AG04449 (cell line): ENCODE data around the gene ARPC4.
A peak's percentile ranks its signal among the peaks of the same experiment; 100 is the strongest.

ENCODE experiments used
- CTCF ChIA-PET: fragments of 350-600 bp; formaldehyde crosslinking; extraction: SDS; loops from one replicate; lab custom pipeline; 2021; ENCODE audit warnings: antibody characterized with exemption; lab: Yijun Ruan, JAX
- POLR2A ChIA-PET: fragments of 400-600, 350-600 bp; formaldehyde crosslinking; extraction: SDS; loops from one replicate; lab custom pipeline; 2020; ENCODE audit warnings: antibody characterized with exemption, inconsistent platforms; lab: Yijun Ruan, JAX
- DNase-seq: peaks from one replicate; pipeline ENCODE4 v3.0.0-alpha.2; 2010; ENCODE audit warnings: low read depth, low spot score
- H3K4me3 ChIP-seq: 2 replicates; pipeline ENCODE4 v1.5.1; 2011; ENCODE audit warnings: low read depth, mild to moderate bottlenecking, control low read depth, low read length
- TF ChIP-seq, protein P1 (sequence below): IDR thresholded peaks from one replicate; pipeline ENCODE4 v1.5.1; 2011; ENCODE audit warnings: mild to moderate bottlenecking, moderate library complexity, low read length, control low read depth, inconsistent platforms; ENCODE audit not compliant: insufficient read depth; ENCODE audit errors: missing control alignments

ARPC4 gene

DNA sequence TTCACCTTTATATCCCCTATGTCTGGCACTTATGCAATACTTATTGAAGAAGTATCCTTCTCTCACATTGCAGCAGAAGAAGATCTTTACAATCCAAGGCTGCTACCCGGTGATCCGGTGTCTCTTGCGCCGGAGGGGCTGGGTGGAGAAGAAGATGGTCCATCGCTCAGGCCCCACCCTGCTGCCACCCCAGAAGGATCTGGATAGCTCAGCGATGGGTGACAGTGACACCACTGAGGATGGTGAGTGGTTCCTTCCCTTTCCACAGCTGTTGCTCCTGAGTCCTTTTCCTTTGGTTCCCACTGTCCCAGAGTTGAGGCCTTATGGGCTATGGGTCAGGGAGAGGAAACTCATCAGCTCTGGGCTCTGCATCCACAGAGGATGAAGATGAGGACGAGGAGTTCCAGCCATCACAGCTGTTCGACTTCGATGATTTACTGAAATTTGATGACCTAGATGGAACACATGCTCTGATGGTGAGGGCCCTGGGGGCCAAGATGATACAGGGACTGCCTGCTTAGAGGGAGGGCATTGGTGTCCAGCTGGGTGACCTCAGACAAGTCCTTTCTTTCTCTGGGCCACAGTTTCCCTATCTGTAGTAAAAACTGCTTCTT lies 20.1 kb downstream of the ARPC4 start:
- H3K4me3 ChIP-seq = no peak overlapping the region
- TF ChIP-seq, protein P1, sequence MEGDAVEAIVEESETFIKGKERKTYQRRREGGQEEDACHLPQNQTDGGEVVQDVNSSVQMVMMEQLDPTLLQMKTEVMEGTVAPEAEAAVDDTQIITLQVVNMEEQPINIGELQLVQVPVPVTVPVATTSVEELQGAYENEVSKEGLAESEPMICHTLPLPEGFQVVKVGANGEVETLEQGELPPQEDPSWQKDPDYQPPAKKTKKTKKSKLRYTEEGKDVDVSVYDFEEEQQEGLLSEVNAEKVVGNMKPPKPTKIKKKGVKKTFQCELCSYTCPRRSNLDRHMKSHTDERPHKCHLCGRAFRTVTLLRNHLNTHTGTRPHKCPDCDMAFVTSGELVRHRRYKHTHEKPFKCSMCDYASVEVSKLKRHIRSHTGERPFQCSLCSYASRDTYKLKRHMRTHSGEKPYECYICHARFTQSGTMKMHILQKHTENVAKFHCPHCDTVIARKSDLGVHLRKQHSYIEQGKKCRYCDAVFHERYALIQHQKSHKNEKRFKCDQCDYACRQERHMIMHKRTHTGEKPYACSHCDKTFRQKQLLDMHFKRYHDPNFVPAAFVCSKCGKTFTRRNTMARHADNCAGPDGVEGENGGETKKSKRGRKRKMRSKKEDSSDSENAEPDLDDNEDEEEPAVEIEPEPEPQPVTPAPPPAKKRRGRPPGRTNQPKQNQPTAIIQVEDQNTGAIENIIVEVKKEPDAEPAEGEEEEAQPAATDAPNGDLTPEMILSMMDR = no peak
- POLR2A ChIA-PET = no interaction called here
- no peak for DNase-seq
- CTCF ChIA-PET = interaction anchor here (0.5 to 2.1 kb wide), 5 partner anchors 13 to 380 kb away, joined by 3 to 6 read pairs (median 3); no protein-coding TSS in a partner anchor

DNA sequence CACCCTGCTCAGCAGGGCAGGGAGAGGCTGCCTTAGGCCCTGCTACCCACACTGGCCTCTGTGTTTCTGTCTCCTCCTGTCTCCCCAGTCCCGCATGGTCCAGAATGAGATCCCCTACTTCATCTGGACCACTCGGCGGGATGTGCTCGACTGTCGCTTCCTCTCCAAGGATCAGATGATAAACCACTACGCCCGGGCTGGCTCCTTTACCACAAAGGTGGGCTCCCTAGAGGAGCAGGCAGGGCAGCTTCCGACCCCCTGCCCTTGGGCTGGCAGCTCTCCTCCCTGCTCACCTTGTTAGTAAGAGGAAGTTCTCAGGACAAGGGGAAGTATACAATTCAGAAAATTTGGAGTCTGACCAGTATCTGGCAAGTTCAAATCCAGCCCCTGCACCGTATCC lies 23.1 kb downstream of the ARPC4 start:
- ChIA-PET POLR2A (no interaction called here), CTCF (no interaction called here)
- no peak for DNase-seq
- TF ChIP-seq, protein P1 = no peak
- H3K4me3 ChIP-seq = no peak overlapping the region

DNA sequence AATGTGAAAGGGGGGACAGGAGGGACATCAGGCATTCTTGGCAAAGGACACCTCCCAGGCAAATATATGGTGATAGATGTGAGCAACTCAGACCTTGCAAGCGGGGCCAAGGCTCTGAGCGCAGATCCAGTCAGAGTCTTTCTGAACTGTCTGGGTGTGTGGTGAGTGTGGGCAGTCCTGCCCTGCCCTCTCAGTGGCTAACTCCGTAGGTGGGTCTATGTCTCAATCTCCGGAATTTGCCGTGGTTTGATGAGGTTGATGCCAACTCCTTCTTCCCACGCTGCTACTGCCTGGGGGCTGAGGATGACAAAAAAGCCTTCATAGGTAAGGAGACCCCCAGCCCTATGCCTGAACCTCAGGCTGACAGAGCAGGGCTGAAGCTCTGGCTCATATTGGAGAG lies 24.6 kb downstream of the ARPC4 start:
- no peak overlapping the region for H3K4me3 ChIP-seq
- no peak for DNase-seq
- POLR2A ChIA-PET = no interaction called here
- CTCF ChIA-PET = no interaction called here
- TF ChIP-seq, protein P1 = no peak

DNA sequence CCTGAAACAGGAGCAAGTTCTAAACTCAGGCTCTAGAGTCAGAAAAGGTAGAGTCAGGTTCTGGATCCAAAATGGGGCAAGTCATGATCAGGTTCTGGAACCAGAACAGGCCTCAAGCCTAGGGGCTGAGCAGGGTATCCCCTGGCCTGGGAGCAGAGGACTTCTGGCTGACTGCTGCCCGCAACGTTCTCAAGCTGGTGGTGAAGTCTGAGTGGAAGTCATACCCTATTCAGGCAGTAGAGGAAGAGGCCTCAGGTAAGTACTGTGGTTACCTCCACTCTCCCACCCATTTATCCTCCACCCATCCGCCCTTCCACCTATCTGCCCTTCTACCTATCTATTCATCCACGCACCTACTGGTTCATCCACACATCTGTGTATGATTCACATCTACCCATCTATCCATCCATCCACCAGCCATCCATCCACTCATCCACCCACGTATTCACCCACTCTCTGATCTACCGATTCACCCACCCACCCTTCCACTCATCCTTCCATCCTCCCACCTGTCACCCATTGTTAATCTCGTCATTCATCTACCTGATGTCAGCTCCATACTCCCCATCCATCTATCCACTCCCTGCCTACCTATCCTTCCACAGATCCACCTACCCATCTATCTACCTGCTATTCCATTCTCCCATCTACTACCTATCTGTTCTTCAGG lies 25.9 kb downstream of the ARPC4 start:
- TF ChIP-seq, protein P1 = no peak
- H3K4me3 ChIP-seq = no peak overlapping the region
- ChIA-PET POLR2A (no interaction called here), CTCF (interaction anchor here (0.8 to 1.3 kb wide), 2 partner anchors 14 to 19 kb away, joined by 3 read pairs; no protein-coding TSS in a partner anchor)
- no peak for DNase-seq

DNA sequence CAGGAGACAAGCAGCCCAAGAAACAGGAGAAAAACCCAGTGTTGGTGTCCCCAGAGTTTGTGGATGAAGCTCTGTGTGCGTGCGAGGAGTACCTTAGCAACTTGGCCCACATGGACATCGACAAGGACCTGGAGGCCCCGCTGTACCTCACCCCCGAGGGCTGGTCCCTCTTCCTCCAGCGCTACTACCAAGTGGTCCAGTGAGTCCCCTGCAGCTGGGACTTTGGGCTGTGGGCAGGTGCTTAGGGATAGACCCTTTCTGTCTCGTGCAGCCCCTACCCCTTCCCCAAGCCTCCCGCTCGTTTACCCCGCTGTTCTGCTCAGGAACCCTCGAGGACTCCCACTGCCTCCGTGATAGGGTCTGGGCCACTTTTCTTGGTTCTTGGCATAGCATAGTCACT lies 27.7 kb downstream of the ARPC4 start:
- no peak overlapping the region for H3K4me3 ChIP-seq
- DNase-seq = no peak
- ChIA-PET CTCF (interaction anchor here (1.3 to 1.5 kb wide), 4 partner anchors 9 to 126 kb away, joined by 3 to 8 read pairs (median 4); no protein-coding TSS in a partner anchor), POLR2A (no interaction called here)
- TF ChIP-seq, protein P1 = no peak

DNA sequence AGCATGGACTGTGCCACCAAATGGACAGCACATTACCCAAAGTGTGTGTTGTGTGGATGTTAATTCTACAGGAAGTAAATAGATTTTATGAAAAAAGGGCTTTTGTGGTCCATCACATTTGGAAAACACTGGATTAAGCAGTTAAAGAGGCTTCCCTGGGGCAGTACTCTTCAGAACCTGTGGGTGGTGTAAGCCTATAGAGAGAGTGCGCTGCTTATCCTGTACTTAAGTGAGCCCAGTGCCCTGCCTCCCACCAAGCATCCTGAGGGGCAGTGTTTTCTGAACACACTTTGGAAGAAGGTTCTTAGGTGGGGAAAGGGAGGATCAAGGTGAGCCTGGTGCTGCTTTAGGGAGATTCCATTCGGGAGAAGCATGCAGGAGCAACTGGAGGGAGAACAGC lies 28.1 kb downstream of the ARPC4 start:
- TF ChIP-seq, protein P1 = peak; percentile 16
- ChIA-PET POLR2A (no interaction called here), CTCF (interaction anchor here (1.3 to 1.5 kb wide), 4 partner anchors 9 to 126 kb away, joined by 3 to 8 read pairs (median 4); no protein-coding TSS in a partner anchor)
- no peak overlapping the region for H3K4me3 ChIP-seq
- no peak for DNase-seq
